Astrocyte (in vitro differentiated cells and primary cell): ENCODE results near the gene SLC9A3. TPM values are rescaled to one million over a fixed set of nuclear protein-coding genes. Genes with fewer than 3 reads are reported as not detected.

Source experiments
- DNase-seq: peaks from one replicate; pipeline ENCODE4 v3.0.0-alpha.2; 2010; ENCODE audit warnings: low read depth
- FAIRE-seq: peaks from 2 replicates; lab custom pipeline; 2011; peaks lifted over from hg19 to GRCh38; lab: Jason Lieb, UNC
- H2AFZ ChIP-seq: 2 replicates; pipeline ENCODE4 v1.6.0; 2012; ENCODE audit warnings: low read depth, low read length, inconsistent platforms
- H3K27ac ChIP-seq: 2 replicates; pipeline ENCODE4 v1.5.1; 2011; ENCODE audit warnings: low read depth, low read length, inconsistent platforms
- H3K27me3 ChIP-seq: 2 replicates; pipeline ENCODE4 v1.6.0; 2011; ENCODE audit warnings: low read length, inconsistent platforms; ENCODE audit not compliant: insufficient read depth
- H3K36me3 ChIP-seq: 2 replicates; pipeline ENCODE4 v1.5.1; 2011; ENCODE audit warnings: low read length, inconsistent platforms; ENCODE audit not compliant: insufficient read depth
- H3K4me1 ChIP-seq: 2 replicates; pipeline ENCODE4 v1.5.1; 2011; ENCODE audit warnings: low read length, inconsistent platforms; ENCODE audit not compliant: insufficient read depth
- H3K4me2 ChIP-seq: 2 replicates; pipeline ENCODE4 v1.6.0; 2012; ENCODE audit warnings: low read length, inconsistent platforms
- H3K4me3 ChIP-seq: 2 replicates; pipeline ENCODE4 v1.5.1; 2011; ENCODE audit warnings: low read depth, mild to moderate bottlenecking, low read length, inconsistent platforms; ENCODE audit not compliant: insufficient read depth
- H3K79me2 ChIP-seq: 2 replicates; pipeline ENCODE4 v1.6.0; 2012; ENCODE audit warnings: mild to moderate bottlenecking, low read length, inconsistent platforms; ENCODE audit not compliant: insufficient read depth
- H3K9ac ChIP-seq: 2 replicates; pipeline ENCODE4 v1.6.0; 2012; ENCODE audit warnings: mild to moderate bottlenecking, low read length, inconsistent platforms
- H3K9me3 ChIP-seq: 2 replicates; pipeline ENCODE4 v1.5.1; 2012; ENCODE audit warnings: low read depth, mild to moderate bottlenecking, low read length, inconsistent platforms; ENCODE audit not compliant: insufficient read depth
- H4K20me1 ChIP-seq: 2 replicates; pipeline ENCODE4 v1.6.0; 2012; ENCODE audit warnings: low read length, inconsistent platforms; ENCODE audit not compliant: insufficient read depth
- H3K27ac Mint-ChIP-seq: one replicate; pipeline ENCODE4 v1.8.0; 2021; ENCODE audit warnings: mild to moderate bottlenecking, mixed read lengths; ENCODE audit not compliant: unreplicated experiment
- H3K27me3 Mint-ChIP-seq: one replicate; pipeline ENCODE4 v1.8.0; 2021; ENCODE audit warnings: low read depth, mixed read lengths; ENCODE audit not compliant: unreplicated experiment
- H3K36me3 Mint-ChIP-seq: one replicate; pipeline ENCODE4 v1.8.0; 2021; ENCODE audit warnings: low read depth, mixed read lengths; ENCODE audit not compliant: unreplicated experiment
- H3K4me1 Mint-ChIP-seq: one replicate; pipeline ENCODE4 v1.8.0; 2021; ENCODE audit warnings: low read depth, mixed read lengths; ENCODE audit not compliant: unreplicated experiment
- H3K4me3 Mint-ChIP-seq: one replicate; pipeline ENCODE4 v1.8.0; 2021; ENCODE audit warnings: mild to moderate bottlenecking, moderate library complexity, mixed read lengths; ENCODE audit not compliant: unreplicated experiment
- H3K9me3 Mint-ChIP-seq: one replicate; pipeline ENCODE4 v1.8.0; 2021; ENCODE audit warnings: mild to moderate bottlenecking, mixed read lengths; ENCODE audit not compliant: unreplicated experiment
- CTCF ChIP-seq: IDR thresholded peaks from 2 replicates; pipeline ENCODE4 v1.5.1; 2011; ENCODE audit warnings: low read depth, mild to moderate bottlenecking, inconsistent platforms, low read length, moderate library complexity; ENCODE audit not compliant: insufficient read depth
- EZH2 ChIP-seq: IDR thresholded peaks from 2 replicates; pipeline ENCODE4 v1.6.1; 2012; ENCODE audit warnings: mild to moderate bottlenecking, low read length, inconsistent platforms; ENCODE audit not compliant: insufficient read depth
- total RNA-seq: library from RNA; stranded (reverse); gene quantifications from 2 replicates; pipeline ENCODE4 v1.2.1, GENCODE V29; 2021

The SLC9A3 gene
- total RNA-seq, 1 donor from 2014 or later: 1.0 TPM

GRCh38 chr5:449151-449550, 75.1 kb downstream of the SLC9A3 start:
- Mint-ChIP-seq H3K36me3 (peaks cover 43% of the 10 kb centered on the region), H3K9me3 (peaks cover 3% of the 10 kb centered on the region), H3K4me3 (no peak overlapping the region), H3K4me1 (peaks cover 17% of the 10 kb centered on the region), H3K27me3 (no peaks in the 10 kb centered on the region), H3K27ac (no peak overlapping the region)
- Histone ChIP-seq H2AFZ (no peak overlapping the region), H3K4me2 (no peak overlapping the region), H3K36me3 (peaks cover 42% of the 10 kb centered on the region), H3K27me3 (no peaks in the 10 kb centered on the region), H3K27ac (no peak overlapping the region), H4K20me1 (peaks cover 42% of the 10 kb centered on the region), H3K9ac (no peak overlapping the region), H3K9me3 (no peaks in the 10 kb centered on the region), H3K4me3 (no peak overlapping the region), H3K79me2 (peaks cover 67% of the 10 kb centered on the region), H3K4me1 (peaks cover under 1% of the 10 kb centered on the region)
- TF ChIP-seq EZH2 (no peak), CTCF (no peak)
- FAIRE-seq (no peak), DNase-seq (no peak)

- Histone ChIP-seq H3K4me1 (peaks cover 4% of the 10 kb centered on the region), H3K27ac (no peak overlapping the region), H3K4me2 (no peak overlapping the region), H3K4me3 (no peak overlapping the region), H3K9ac (no peak overlapping the region), H2AFZ (no peak overlapping the region), H3K79me2 (peaks cover 67% of the 10 kb centered on the region), H3K9me3 (no peaks in the 10 kb centered on the region), H3K27me3 (no peaks in the 10 kb centered on the region), H4K20me1 (peaks cover 41% of the 10 kb centered on the region), H3K36me3 (peaks cover 38% of the 10 kb centered on the region)
- Mint-ChIP-seq H3K27me3 (no peaks in the 10 kb centered on the region), H3K27ac (no peak overlapping the region), H3K4me3 (no peak overlapping the region), H3K36me3 (peaks cover 40% of the 10 kb centered on the region), H3K4me1 (peaks cover 17% of the 10 kb centered on the region), H3K9me3 (peaks cover 3% of the 10 kb centered on the region)
- FAIRE-seq (no peak), DNase-seq (no peak)
- TF ChIP-seq EZH2: no peak
Observed at GRCh38 chr5:448766-449090, 75.5 kb downstream of the SLC9A3 start.

- Mint-ChIP-seq H3K36me3 (peaks cover 35% of the 10 kb centered on the region), H3K27me3 (no peaks in the 10 kb centered on the region), H3K27ac (no peak overlapping the region), H3K4me1 (peaks cover 13% of the 10 kb centered on the region), H3K4me3 (no peak overlapping the region), H3K9me3 (peaks cover 3% of the 10 kb centered on the region)
- Histone ChIP-seq H4K20me1 (peaks cover 44% of the 10 kb centered on the region), H3K4me3 (no peak overlapping the region), H2AFZ (no peak overlapping the region), H3K36me3 (peaks cover 33% of the 10 kb centered on the region), H3K9me3 (no peaks in the 10 kb centered on the region), H3K27ac (no peak overlapping the region), H3K4me1 (peaks cover 7% of the 10 kb centered on the region), H3K27me3 (no peaks in the 10 kb centered on the region), H3K9ac (no peak overlapping the region), H3K4me2 (no peak overlapping the region), H3K79me2 (peaks cover 67% of the 10 kb centered on the region)
- FAIRE-seq: no peak
- no peak for DNase-seq
- TF ChIP-seq CTCF: no peak
Observed at GRCh38 chr5:448061-448765, 76.0 kb downstream of the SLC9A3 start.
